Fibroblast of the conjunctiva (primary cell): ENCODE measurements around the gene SYT4.

Source experiments
- DNase-seq: peaks from one replicate; pipeline ENCODE4 v3.0.0-alpha.2; 2010; ENCODE audit warnings: low read depth

The SYT4 gene

DNA sequence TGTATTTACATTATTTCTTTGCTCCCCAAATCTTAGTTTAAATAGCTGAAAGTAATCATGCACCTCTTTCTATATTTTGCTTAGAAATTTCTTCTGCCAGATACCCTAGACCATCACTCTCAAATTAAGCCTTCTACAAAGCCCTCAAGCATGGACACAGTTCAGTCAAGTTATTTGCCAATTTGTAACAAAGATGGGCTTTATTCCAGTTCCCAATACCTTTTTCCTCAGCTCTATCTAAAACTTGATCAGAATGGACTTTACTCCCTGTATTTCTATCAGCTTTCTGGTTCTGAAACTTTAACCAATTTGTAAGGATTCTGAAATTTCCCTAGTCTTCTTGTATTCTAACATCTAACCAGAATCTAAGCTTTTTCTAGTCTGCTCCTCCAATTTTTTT lies 56.6 kb downstream of the SYT4 start:
- DNase-seq = no peak
